Panc1 (cell line): ENCODE results near the gene ZNF592. TPM values are rescaled to one million over a fixed set of nuclear protein-coding genes. Genes with fewer than 3 reads are reported as not detected.
"Not testable (repeated sequence)": the region's sequence is repeated elsewhere in the genome, so short reads cannot be mapped to it uniquely, and the experiment has no call there.

Experiments used
- ATAC-seq: fragments of 200-7000 bp; cut with Tn5 transposase; 2 replicates; pipeline ENCODE4 v1.9.1; 2020; ENCODE audit warnings: mild to moderate bottlenecking, moderate library complexity
- BruUV-seq: library from RNA; stranded (reverse); fragments of 400-500 nt; replicated peaks from 2 replicates; lab custom pipeline; 2021; lab: Mats Ljungman, UMichigan
- CTCF ChIA-PET: fragments of 300-600 bp; sonication (Branson Sonifier 250); formaldehyde crosslinking; loops from one replicate; lab custom pipeline; 2022; ENCODE audit warnings: antibody characterized with exemption; lab: Charles Lee
- POLR2A ChIA-PET: fragments of 300-600 bp; sonication (Branson Sonifier 250); formaldehyde crosslinking; loops from one replicate; lab custom pipeline; 2022; ENCODE audit warnings: antibody characterized with exemption; lab: Charles Lee
- DNase-seq: peaks from one replicate; pipeline ENCODE4 v3.0.0-alpha.2; 2010; ENCODE audit warnings: low read depth, low spot score
- H3K27ac ChIP-seq: 2 replicates; pipeline ENCODE4 v1.5.1; 2011; ENCODE audit warnings: mild to moderate bottlenecking, low read length, inconsistent platforms
- H3K27me3 ChIP-seq: fragments of 200-500 bp; sonication (Bioruptor generic); 2 replicates; pipeline ENCODE4 v1.6.0; 2014; ENCODE audit warnings: low read length, inconsistent platforms; ENCODE audit not compliant: control insufficient read depth, insufficient read depth
- H3K36me3 ChIP-seq: fragments of 200-500 bp; sonication (Bioruptor generic); 2 replicates; pipeline ENCODE4 v1.5.1; 2014; ENCODE audit warnings: inconsistent platforms, mild to moderate bottlenecking, low read length, moderate library complexity; ENCODE audit not compliant: control insufficient read depth, insufficient read depth
- H3K4me1 ChIP-seq: 2 replicates; pipeline ENCODE4 v1.5.1; 2011; ENCODE audit warnings: inconsistent platforms, mild to moderate bottlenecking, low read length, moderate library complexity; ENCODE audit not compliant: control insufficient read depth, insufficient read depth
- H3K4me3 ChIP-seq, 2 experiments: 2 replicates each; pipeline ENCODE4 v1.5.1; 2011 to 2012; ENCODE audit warnings: low read depth in 2 of 2, low read length in 2 of 2, mild to moderate bottlenecking in 2 of 2, inconsistent platforms in 1 of 2, moderate library complexity in 1 of 2
- H3K9me3 ChIP-seq: fragments of 200-500 bp; sonication (Bioruptor generic); 2 replicates; pipeline ENCODE4 v1.5.1; 2014; ENCODE audit warnings: low read depth, mild to moderate bottlenecking, inconsistent platforms, low read length, moderate library complexity; ENCODE audit not compliant: control insufficient read depth, insufficient read depth
- POLR2AphosphoS5 ChIP-seq: IDR thresholded peaks from 2 replicates; pipeline ENCODE4 v1.6.1; 2012; ENCODE audit warnings: mild to moderate bottlenecking, low read depth, low read length, moderate library complexity
- REST ChIP-seq, 2 experiments: IDR thresholded peaks; 2 replicates each; pipeline ENCODE4 v1.6.1; 2011 to 2012; ENCODE audit warnings: low read depth in 2 of 2, control low read depth in 1 of 2, low read length in 1 of 2, mild to moderate bottlenecking in 1 of 2, moderate library complexity in 1 of 2; ENCODE audit not compliant: insufficient read depth in 1 of 2
- SIN3A ChIP-seq: IDR thresholded peaks from 2 replicates; pipeline ENCODE4 v1.6.1; 2012; ENCODE audit warnings: low read depth, mild to moderate bottlenecking, low read length, moderate library complexity, borderline replicate concordance; ENCODE audit not compliant: insufficient read depth
- TCF7L2 ChIP-seq: IDR thresholded peaks from 2 replicates; pipeline ENCODE4 v1.6.1; 2011; ENCODE audit warnings: mild to moderate bottlenecking, low read depth, low read length, inconsistent platforms
- in situ Hi-C: cut with HindIII; loops from 2 replicates; pipeline ENCODE4 v1.10.0; 2016; ENCODE audit warnings: low sequenced_read_pairs, low pct_unique_long_range_greater_than_20kb
- intact Hi-C: fragments of 100-400 bp; cut with micrococcal nuclease; formaldehyde crosslinking; loops from one replicate; pipeline ENCODE4 v1.10.0; 2022; ENCODE audit not compliant: unreplicated experiment
- total RNA-seq: library from RNA; stranded (reverse); gene quantifications from one replicate; pipeline ENCODE4 v1.2.1, GENCODE V29; 2021; ENCODE audit not compliant: unreplicated experiment
- TF ChIP-seq, protein P1 (sequence below): fragments of 450-650 bp; IDR thresholded peaks from 2 replicates; pipeline ENCODE4 v1.5.1; 2017; ENCODE audit warnings: mild to moderate bottlenecking

The ZNF592 gene
- total RNA-seq, 1 experiment from 2014 or later = 34.2 TPM

DNA sequence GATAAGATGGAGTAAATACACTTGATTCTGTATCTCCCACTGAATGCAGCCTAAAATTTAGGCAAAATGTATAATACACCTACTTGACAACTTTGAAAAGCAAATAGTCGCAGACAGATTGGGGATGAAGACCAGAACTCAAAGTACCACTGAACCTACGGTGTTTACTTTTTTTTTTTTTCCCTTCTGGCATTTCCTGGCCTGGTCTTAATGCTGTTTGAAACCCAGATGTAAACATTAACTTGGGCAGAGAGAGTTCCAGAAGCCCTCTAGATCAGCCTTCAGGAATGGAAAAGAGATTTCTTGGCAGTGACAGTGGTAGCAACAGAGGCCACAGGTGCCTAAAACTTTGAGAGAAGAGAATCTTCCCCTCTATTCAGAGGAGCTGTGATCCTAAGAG, 96.6 kb downstream of the ZNF592 start:
- Histone ChIP-seq H3K27ac (no peak overlapping the region), H3K4me3 (no peak overlapping the region), H3K9me3 (peaks cover 10% of the 10 kb centered on the region), H3K36me3 (no peaks in the 10 kb centered on the region), H3K4me1 (no peaks in the 10 kb centered on the region), H3K27me3 (no peaks in the 10 kb centered on the region)
- in situ Hi-C loops = no loop called here
- TF ChIP-seq, protein P1, sequence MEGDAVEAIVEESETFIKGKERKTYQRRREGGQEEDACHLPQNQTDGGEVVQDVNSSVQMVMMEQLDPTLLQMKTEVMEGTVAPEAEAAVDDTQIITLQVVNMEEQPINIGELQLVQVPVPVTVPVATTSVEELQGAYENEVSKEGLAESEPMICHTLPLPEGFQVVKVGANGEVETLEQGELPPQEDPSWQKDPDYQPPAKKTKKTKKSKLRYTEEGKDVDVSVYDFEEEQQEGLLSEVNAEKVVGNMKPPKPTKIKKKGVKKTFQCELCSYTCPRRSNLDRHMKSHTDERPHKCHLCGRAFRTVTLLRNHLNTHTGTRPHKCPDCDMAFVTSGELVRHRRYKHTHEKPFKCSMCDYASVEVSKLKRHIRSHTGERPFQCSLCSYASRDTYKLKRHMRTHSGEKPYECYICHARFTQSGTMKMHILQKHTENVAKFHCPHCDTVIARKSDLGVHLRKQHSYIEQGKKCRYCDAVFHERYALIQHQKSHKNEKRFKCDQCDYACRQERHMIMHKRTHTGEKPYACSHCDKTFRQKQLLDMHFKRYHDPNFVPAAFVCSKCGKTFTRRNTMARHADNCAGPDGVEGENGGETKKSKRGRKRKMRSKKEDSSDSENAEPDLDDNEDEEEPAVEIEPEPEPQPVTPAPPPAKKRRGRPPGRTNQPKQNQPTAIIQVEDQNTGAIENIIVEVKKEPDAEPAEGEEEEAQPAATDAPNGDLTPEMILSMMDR = no peak
- TF ChIP-seq REST (IDR thresholded peaks at IDR 0.05; ENCODE audit: insufficient read depth in 1 of 2, low read depth in 2 of 2, low read length in 1 of 2) = no peak
- no peak for TF ChIP-seq TCF7L2
- TF ChIP-seq POLR2AphosphoS5 = no peak
- no peak for TF ChIP-seq SIN3A
- ATAC-seq (no peak), DNase-seq (no peak)
- CTCF ChIA-PET = interaction anchor here (0.6 kb wide), 2 partner anchors 34 to 40 kb away, joined by 3 to 4 read pairs; no protein-coding TSS in a partner anchor
- intact Hi-C loops = loop anchor here (1.0 kb wide), 1 partner anchor 83 kb away; no protein-coding TSS in a partner anchor
- no TSS peak for BruUV-seq
- POLR2A ChIA-PET = interaction anchor here (0.7 kb wide), 1 partner anchor 34 kb away, joined by 4 read pairs; no protein-coding TSS in a partner anchor

GRCh38 chr15:84845631-84846030, 97.2 kb downstream of the ZNF592 start:
- ATAC-seq (peak; percentile 82; the same call in 1 of the 2 replicates), DNase-seq (peak; percentile 22)
- BruUV-seq, H3K36me3 ChIP-seq, H3K4me1 ChIP-seq, in situ Hi-C loops, H3K27ac ChIP-seq, H3K27me3 ChIP-seq, H3K9me3 ChIP-seq, H3K4me3 ChIP-seq, CTCF ChIA-PET: not testable (repeated sequence)
- intact Hi-C loops = loop anchor here (1.0 kb wide), 1 partner anchor 83 kb away; no protein-coding TSS in a partner anchor
- POLR2A ChIA-PET = interaction anchor here (0.7 kb wide), 1 partner anchor 33 kb away, joined by 4 read pairs; no protein-coding TSS in a partner anchor
- TF ChIP-seq, protein P1 = peak; percentile 89
